Stimulated activated CD4-positive, alpha-beta T cell treated with anti-CD3 and anti-CD28 coated beads, Interleukin-4, amount 100 ng/mL, for 48 hours (primary cell): ENCODE results near the gene ANKMY1.
A peak's percentile ranks its signal among the peaks of the same experiment; 100 is the strongest.
"Not testable (repeated sequence)": the region's sequence is repeated elsewhere in the genome, so short reads cannot be mapped to it uniquely, and the experiment has no call there.

Experiments
- DNase-seq, 2 donors: peaks; one replicate each; pipeline ENCODE4 v3.0.0-alpha.2; 2020; ENCODE audit warnings: low read depth in 2 of 2

Gene ANKMY1

GRCh38 chr2:240568678-240569522 is 11.1 kb upstream of the ANKMY1 start:
- no peak for DNase-seq

DNA sequence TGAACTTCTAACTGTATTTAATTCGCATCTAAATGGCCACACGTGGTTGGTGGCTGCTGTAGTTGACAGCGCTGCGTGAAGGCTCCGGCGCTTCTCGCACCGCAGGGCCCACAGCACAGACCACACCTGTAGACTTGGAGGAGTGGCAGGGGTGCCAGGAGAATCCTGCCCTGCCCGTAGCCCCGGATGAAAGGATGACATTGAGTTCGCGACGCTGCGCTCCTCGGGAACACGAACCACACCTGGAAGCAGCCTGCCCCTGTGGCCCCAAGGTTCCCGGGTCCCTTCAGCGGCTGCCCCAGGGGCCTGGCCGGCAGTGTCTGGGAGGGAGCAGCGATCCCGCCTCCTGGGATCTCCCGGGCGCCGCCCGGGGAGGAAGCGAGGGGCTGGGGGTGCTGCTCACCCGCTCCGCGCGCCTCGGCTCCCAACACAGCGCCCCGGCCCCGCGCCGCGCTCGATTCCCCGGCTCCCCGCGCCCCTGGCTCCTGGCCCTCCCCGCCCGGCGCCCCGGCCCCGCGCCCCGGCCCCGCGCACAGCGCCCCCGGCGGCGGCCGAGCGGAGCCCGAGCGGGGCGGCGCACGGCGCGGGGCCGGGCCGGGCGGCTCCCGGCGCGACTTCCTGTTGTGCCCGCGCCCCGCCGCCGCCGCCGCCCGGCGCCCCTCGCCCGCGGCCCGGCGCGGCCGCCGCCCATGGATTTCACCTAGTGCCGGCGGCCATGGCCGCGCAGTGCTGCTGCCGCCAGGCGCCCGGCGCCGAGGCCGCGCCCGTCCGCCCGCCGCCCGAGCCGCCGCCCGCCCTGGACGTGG is 10.3 kb upstream of the ANKMY1 start, which contains the start of gene RNPEPL1:
TSS of gene RNPEPL1 (plus strand) at position 613 of the 806 bp plus-strand sequence. CDS start at position 716, 103 bp downstream.
- no peak for DNase-seq

GRCh38 chr2:240567137-240567871 is 9.5 kb upstream of the ANKMY1 start:
- no peak for DNase-seq

DNA sequence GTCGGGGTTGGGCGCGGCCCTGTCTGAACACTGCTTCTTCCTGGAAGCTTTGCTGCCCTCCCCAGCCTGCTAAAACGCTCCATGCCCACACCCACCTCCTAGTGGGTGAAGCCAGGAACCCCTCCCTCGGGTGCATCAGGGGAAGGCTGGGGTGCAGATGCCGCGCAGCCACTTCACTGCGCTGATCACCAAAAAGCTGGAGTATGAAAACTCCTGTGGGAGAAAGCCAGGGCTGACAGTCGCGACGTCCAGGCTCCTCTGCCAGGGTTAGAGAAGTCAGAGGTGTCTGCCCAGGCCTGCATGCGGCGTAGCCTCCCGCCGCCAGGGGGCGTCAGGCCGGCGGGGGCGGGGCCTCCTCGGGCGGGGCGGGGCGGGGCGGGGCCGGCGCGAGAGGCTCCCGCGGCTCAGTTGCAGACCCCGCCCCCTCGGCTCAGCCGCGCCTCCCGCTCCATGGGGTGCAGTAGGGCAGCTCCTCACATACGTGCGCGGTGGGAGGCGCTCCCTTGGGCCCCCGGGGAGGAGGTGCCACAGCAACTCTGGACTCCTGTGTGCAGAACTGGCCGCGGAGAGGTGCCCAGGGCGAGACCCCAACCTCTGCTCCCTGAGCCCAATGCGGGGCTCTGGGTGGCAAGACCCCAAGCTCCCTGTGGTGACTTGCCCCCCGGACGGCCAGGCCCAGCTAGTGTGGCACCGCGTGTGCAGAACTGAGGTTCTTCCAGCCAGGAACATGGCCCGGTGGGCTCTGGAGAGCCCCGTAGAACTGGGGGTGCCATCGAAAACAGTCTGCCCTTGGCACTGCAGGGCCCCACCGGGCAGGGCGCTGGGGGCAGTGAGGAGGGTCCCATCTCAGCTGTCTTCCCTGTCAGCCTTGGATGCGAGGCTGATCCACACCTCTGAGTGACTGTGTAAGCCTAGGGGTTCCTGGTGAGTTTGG is 8.7 kb upstream of the ANKMY1 start:
- DNase-seq = peak; percentile 95 to 96

- peak; percentile 79 to 89 for DNase-seq
These were observed 7.8 kb upstream of the ANKMY1 start for GRCh38 chr2:240565333-240566202.

GRCh38 chr2:240564561-240565332 is 7.0 kb upstream of the ANKMY1 start:
- DNase-seq = no peak

- no peak for DNase-seq
These were observed 6.3 kb upstream of the ANKMY1 start for GRCh38 chr2:240563951-240564560.

GRCh38 chr2:240563231-240563630 is 5.4 kb upstream of the ANKMY1 start:
- DNase-seq = not testable (repeated sequence)

DNA sequence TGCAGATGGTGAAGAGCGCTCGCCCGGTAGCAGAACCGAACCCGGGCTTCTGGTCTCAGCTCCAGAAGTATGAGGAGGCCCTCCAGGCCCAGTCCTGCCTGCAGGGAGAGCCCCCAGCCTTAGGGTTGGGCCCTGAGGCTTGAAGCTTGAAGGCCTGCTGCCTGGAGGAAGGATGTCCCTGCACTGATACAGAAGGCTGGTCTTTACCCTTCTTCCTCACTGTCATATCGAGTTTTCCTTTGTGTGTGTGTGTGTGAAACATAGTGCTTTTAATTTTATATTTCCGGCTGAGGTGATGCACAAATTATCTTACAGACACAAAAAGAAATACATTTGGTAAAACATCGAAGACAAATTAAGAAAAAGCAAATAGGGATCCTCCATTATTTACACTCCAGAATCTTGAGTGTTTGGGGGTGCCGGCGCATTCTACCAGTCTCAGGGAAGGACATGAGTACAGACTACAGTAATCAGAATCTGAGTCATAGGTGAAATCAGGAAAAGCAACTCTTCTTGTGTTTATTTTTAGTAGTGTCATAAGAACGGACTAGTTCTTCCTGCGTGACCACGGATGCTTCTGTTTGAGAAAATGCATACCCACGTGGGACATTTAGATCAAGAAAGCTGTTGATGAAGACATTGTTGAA is 3.7 kb upstream of the ANKMY1 start:
- DNase-seq = no peak

GRCh38 chr2:240560480-240561324 is 2.9 kb upstream of the ANKMY1 start:
- DNase-seq = peak; percentile 100

DNA sequence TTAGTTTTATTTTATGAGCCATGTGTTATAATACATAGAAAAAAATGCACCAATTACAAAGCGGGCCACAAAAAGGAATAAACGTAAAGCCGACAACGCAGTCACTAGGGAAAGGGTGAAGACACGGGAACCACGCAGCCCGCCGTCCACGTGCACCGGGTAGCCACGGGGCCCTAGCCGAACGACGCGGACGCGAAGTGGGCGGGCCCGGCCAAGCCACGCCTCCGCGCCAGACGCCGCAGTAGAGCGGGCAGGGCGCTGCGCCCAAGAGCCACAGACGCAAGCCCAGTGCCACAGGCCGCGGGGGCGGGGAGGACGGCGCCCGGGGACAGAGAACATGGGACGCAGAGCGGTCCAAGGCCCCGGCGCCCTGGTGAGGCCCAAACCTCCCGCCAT is 2.3 kb upstream of the ANKMY1 start, which contains the start of gene DUSP28:
TSS of gene DUSP28 (plus strand) at position 274 of the 396 bp plus-strand sequence. CDS start 328 bp downstream, outside the sequence.
- peak; percentile 83 to 88 for DNase-seq

DNA sequence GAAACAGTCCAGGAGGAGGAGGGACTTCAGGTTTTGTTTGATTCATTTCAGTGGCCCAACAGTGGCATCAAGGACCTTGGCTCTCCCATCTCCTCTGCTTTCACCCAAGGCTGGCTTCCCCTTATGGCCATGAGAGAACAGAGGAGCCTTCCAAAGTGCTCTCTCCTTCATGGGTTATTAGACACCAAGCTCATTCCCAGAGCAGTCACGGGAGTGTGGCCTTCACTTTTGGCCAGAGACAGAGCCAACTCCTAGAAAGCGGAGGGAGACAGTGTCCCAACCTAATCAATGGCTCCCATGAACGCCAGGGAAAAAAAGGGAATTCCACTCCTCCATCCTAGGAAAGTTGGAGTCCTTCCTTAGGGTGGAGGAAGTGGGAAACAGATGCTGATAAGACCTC is 1.5 kb upstream of the ANKMY1 start:
- no peak for DNase-seq

- DNase-seq = no peak
These were observed 511 bp upstream of the ANKMY1 start for GRCh38 chr2:240558236-240558761.

- no peak for DNase-seq
These were observed 562 bp downstream of the ANKMY1 start for GRCh38 chr2:240557101-240557751.

DNA sequence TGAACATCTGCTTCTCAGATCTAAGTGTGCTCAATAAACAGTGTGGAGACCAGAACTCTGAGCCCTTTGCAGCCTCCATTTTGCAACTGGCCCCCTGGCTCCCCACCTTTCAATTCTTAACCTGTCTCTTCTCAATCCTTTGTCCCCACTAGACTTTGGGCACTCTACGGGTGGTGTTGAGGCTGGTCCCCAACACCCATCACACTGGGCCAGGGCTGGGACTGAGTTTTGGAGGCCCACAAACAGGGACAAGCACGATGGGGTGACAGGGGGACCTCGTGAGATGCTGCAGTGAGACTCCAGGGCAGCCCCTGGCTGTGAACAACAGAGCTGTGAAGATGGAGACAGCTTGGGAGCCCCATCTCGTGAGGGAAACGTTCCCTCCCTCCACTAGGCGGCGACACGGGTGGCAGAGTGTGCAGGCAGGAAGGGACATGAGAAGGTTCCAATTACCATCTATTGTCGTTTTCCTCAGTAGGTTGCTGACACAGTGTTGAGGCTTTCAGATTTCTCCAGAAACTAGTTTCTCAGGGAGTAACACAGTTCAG is 1.2 kb downstream of the ANKMY1 start:
- DNase-seq = peak; percentile 65 to 66
